HG03354 (cell line): ENCODE measurements around the gene KCNE3.
"Not testable (repeated sequence)": the region's sequence is repeated elsewhere in the genome, so short reads cannot be mapped to it uniquely, and the experiment has no call there.

Experiments used
- ATAC-seq: cut with Tn5 transposase; IDR thresholded peaks from one replicate; pipeline ENCODE4 v1.9.1; 2021; ENCODE audit warnings: mild to moderate bottlenecking; ENCODE audit not compliant: unreplicated experiment, poor library complexity, severe bottlenecking

The KCNE3 gene

DNA sequence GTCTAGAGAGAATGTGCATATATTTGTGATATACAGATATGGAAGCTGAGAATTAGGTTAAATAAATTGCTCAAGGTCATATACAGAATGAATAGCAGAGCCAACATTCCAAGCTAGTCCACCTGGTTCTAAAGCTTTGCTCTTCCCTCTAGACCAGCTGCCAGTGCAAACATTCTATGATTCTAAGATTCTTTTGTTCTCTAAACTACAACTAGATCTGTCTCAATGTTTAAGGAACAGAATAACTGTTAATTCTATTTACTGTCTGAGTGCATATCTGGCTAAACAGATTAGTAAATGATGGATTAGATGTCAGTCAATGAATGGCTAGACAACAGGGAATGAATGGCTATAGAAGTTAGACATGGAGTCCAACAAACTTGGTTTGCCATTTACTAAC lies 19.6 kb downstream of the KCNE3 start:
- no peak for ATAC-seq

DNA sequence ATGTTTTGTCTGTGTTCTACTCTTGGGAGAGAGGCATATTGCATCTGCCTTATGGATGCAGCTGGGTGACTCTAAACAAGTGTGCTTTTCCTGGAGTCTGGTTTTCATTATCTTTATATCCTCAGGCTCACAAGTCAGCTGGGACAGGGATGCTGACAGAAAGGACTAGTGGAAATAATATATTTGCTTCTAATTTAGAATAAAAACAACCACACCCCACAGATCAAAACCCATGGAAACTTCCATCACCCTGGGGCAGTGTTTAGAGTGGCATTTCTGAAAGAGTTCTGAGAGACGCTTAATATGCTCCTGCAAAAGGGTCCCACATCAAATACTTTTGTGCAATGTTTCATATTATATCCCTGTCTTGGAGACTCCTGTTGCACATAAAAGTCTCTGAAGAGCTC lies 20.8 kb downstream of the KCNE3 start:
- ATAC-seq = no peak

DNA sequence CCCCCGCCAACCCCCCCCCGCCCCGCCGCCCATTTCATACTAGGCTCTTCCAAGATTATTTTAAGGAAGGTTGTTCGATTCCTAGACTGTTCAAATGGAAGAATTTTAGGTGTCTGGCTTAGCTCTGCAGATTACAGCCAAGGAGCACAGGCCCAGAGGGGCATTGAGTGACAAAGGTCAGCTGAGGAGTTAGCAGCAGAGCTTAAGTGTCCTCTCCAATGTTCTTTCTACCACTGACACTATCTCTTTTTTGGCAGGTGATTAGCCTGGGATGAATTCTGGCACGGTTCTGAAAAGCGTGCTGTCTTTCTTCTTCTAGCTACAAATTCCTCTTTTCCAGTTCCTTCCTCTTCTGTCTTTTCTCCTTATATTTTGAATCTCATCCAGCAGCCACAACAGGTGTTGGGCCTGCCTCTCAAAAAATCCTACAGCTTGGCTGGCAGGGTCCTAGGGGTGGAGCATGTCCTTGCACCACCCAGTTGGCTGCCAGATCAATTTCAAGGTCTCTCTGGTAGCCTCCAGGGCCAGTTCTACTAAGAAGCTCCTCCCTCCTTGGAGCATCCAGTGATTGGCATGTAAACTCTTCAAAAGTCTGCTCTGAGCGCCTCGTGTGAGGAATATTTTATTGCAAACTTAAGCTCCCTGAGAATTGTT lies 23.0 kb downstream of the KCNE3 start:
- no peak for ATAC-seq

DNA sequence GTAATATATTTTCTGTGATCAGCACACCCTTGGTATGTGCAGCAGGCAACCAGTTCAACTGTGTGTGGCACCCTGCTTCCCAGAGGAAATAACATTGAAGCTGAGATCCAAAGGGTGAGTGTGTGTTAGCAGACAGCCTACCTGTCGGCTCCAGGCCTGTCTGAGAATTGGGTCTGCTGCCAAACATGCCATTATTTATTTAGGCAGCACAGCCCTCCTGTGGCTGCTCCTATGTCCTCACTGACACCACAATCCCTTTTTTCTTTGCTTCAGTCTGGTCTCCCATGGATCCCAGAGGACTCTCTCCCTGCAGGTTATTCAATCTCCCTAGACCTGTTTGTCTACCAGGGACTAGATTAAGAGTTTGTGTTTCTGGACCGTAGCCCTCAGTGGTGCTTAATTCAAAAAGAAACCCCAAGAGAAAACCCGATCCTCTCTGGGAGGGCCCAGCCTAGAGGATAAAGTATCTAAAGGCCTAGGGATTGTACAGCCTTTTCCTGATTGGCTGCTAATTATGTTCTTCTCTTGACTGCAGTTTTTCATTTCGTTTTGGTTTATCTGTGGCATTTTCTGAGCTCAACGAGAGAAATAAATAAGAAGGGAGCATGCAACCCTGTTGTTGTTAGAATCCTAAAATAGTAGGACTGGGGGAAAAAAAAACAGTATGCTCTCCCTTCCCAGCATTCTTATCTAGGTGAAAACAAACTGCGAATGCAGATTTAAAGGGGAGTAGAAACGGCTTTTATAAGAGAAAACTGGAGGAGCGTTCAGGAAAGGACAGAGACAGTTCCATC lies 24.1 kb downstream of the KCNE3 start:
- ATAC-seq = no peak

DNA sequence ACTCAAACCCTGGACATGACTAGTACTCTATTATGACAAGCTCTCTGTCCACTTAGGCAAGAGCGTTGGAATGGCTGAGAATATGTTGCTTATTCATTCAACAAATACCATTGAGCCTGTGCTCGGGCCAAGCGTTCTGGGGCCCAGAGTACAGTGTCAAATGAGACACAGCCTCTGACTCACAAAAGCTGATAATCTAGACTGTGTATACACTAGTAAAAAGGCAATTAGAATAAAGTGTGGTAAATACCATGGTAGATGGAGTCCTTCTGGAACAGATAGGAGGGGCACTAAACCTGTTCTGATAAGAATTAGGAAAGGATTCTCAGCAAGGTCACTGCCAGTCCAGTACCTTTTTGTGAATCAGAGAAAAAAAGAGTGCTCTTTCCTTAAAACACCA lies 24.7 kb downstream of the KCNE3 start:
- ATAC-seq = no peak

DNA sequence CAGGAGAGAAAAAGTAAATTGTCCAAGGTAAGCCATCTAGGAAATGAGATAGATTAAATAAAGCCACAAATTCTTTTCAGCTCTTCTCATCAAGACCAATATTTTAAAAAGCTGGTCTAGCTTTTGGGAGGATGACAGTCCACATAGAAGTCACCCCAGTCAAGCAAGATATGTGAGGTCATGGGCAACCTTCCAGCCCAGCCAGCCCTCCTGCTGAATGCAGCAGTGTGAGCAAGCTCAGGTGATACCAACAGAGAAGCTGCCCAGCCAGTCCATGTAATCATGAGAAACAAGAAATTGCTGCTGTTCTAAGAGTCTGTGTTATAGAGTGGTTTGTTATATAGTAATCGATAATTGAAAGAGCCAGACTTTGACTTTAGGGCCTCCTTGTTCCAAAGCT lies 28.7 kb downstream of the KCNE3 start:
- no peak for ATAC-seq

DNA sequence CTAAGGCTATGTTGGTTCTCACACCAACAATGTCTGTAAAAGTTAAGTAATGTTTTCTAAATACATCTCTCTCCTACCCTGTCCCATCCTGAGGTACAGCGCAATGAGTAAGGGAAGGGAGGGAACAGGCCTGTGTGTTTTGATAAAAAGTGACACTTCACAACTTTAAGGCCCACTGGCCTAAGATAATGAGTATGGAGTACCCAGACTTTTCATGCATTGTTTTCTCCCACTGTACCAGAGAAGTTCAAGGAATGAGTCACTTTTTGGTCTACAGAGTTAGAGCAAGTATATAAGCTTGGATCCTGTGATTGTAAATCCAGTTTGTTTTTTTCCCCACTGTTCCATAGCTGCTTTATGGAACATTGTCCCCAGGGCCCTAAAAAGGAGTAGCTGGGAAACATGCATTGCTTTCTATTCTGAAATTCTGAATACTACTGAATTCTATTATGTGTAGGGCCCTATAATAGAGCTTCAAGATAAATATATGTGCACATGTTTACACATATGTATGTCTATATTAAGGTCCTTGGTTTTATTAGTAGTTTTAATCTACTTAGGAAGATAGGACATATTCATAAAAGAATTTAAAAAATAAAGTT lies 29.8 kb downstream of the KCNE3 start:
- ATAC-seq = no peak

DNA sequence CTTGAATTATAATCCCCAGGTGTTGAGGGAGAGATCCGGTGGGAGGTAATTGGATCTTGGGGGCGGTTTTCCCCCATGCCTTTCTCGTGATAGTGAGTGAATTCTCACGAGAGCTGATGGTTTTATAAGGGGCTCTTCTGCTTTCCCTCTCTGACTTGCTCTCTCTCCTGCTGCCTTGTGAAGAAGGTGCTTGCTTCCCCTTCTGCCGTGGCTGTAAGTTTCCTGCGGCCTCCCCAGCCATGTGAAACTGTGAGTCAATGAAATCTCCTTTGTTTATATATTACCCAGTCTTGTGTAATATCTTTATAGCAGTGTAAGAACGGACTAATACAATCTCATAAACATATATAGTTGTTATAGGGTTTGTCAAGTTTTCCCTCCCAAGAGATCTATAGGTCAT lies 32.8 kb downstream of the KCNE3 start:
- no peak for ATAC-seq

DNA sequence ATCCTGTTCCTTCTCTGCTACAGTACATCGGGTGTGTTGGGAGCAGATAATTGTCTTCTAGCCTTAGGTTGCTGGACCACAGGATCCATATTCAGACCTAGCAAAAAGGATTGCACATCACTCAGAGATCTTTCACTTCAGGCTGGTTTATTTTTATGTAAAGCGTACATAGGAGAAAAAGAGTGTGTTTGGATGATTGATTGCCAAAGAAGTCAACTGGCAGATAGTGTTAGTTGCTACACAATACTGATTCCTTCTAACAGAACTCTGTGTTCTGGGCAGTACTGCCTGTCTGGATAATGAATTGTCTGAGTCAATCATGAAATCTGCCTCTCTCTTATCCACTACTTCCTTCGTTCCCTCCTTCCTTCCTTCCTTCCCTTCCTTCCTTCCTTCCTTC lies 38.1 kb downstream of the KCNE3 start:
- ATAC-seq = no peak

DNA sequence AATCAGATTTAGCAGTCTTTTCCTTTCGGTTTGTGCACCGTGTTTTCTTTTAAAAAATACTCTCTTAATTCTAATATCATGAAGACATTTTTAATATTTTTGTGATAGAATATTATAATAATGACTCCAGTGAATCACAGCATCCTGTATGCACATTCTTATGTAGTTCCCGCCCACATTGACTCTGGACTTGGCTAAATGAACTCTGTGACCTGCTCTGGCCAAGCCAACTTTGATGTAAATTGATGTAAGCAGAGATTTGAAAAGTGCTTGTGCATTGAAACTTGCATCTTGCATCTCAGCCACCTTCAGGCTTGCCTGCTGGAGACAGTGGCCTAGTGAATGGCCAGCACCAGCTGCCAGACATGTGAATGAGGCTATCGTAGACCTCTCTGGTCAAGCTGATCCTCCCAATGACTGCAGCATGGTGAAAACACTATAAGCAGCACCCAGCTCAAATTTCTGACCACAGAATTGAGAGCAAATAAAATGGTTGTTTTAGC lies 39.9 kb downstream of the KCNE3 start:
- ATAC-seq = no peak

DNA sequence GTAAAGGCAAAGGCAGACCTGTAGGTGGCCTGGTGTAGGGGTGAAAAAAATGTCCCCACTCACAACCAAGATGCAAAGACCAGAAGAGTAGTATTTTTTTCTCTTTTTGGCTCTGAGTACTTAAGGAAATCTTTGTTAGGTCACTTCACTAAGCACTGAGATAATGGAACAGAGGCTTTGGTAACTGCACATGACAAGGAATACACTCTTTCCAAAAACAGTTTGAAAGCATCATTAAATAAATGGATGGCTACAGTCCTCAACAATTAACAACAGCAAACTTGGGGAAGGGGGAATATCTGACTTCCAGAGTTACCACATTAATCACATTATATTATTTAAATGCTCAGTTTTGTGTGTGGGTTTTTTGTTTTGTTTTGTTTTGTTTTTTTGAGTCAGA lies 42.2 kb downstream of the KCNE3 start:
- no peak for ATAC-seq

DNA sequence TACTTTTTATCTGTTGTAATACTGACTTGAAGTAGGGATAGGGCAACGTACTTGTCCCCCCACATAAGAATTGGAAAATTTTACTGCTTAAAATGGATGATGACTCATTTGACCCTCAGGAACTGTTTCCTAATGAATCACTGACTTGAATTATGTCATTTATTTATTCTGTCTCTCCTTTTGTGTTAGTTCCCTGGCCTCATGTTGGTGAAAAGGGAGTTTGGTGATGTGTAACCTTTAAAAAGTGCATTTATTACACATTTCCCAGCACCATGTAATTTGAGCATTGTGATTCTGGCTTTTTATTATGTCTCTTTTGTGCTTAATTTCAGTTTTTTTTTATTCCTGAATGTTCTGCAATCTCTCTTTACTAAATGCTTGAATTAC lies 48.8 kb downstream of the KCNE3 start:
- no peak for ATAC-seq

DNA sequence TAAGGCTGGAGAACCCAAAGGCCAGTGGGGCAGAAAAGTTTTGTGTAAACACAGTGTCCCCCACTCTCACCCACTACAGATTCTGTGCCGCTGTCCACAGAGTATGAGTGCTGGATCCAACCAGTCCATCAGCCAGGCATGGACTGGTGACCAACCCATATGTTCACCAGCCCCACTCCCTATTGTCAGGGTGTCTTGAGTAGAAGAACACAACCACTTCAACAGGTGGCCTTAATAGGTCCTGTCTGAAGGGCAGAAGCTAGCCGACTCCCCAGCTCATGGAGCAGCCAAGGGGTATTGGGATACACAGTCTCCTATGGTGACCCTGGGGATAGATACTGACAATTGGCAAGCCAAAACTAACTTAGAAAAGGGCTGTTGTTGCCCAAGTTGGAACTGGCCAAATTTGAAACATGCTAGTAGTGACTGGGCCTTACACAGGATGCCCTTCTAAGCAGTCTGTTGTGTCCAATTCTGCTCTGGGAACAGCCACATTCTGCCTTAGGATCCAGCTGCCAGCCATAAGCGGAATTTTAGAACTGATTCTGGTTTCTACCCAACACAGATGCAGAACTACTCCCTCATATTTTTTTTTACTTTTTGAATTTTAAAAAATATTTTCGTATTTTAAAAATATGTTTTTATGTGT lies 49.4 kb downstream of the KCNE3 start:
- no peak for ATAC-seq

DNA sequence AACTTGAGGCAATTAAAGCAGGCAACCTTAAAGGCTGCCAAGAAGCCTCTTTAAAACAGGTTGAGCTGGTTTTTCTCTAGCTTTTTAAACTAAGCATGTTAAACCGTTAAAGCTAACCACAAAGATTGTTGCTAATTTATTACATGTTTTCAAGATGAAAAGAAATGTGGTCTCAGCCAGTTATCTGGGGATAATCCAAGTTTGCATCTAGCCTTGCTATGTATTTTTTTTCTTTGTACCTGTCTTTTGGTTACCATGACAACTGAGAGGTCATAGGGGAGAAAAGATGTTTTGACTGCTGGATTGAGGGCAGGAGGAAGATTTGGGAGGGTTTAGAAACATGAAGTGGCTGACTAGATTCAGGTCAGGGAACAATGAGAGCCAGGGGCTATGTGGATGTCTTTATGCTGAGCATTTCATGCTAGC lies 50.0 kb downstream of the KCNE3 start:
- no peak for ATAC-seq

DNA sequence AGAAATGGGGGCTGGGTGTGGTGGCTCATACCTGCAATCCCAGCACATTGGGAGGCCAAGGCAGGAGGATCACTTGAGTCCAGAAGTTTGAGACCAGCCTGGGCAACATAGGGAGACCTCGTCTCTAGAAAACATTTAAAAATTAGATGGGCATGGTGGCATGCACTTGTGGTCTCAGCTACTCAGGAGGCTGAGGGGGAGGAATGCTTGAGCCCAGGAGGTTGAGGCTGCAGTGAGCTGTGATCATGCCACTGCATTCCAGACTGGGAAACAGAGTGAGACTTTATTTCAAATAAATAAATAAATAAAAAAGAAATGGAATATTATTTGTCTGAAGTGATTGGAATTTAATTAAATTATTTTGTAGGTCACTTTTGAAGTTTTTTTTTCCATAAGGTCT lies 50.4 kb downstream of the KCNE3 start:
- not testable (repeated sequence) for ATAC-seq

DNA sequence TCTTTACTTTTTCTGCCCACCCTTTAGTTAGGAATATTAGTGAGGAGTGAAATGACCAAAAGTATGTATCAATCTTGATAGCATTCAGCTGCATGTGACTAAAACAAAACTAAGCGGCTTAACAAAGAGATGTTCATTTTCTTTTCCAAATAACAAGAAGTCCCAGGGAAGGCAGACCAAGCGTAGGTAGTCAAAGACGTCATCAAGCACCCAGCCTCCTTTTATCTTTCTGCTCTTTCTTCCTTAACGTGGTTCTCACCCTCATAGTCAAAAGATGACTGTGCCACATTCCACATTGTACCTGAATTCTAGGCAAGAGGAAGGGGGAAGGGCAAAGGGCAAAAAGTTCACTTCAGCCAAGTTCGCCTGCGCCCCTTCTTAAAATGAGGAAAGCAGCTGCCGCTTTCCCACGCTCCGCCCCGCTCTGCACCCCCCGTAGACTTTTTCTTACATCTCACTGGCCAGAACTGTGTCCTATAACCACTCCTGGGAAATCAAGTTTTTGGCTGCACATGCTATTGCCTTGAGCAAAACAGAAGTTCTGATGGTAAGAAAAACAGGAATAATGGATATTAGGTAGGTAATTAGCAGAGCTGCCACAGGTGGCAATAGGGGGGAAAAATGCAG lies 54.5 kb downstream of the KCNE3 start:
- no peak for ATAC-seq

DNA sequence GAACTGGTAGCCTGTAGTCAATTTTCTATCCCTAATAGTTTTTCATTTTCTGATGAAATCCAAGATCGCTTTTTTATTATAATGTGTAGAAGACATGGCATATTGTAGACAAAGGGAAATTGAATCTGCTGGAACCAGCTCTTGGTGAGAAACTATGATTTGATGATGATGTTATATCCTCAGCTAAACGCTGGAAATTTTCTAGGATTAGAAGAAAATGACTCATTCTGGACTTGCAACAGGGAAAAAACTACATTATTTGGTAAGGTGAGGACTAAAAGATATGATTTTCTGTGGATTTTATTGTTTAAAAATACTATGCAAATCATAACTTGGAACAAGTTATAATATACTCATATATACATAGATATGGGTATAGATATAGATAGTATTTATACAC lies 55.0 kb downstream of the KCNE3 start:
- no peak for ATAC-seq

DNA sequence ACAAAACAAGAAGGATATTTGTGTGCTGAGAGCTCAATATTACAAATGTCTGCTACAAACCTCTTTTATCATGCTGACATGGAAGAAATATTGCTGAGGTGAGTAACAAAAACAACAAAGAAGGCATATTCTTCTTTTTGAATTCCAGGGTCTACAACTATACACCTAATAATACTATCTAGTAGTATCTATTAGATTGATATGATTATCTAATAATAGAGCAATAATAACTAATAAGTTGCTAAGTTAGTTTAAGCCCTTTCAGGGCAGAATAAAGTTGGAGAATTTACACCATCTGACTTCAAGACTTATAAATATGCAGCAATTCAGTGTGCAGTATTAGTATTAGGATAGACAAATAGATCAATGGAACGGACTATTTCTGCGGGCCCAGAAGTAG lies 57.7 kb downstream of the KCNE3 start:
- no peak for ATAC-seq
